Measurements from ENCODE around the gene GALNT14. TPM values are rescaled to one million over a fixed set of nuclear protein-coding genes. Genes with fewer than 3 reads are reported as not detected.

Gene GALNT14
- total and polyA plus RNA-seq, 5 donors from 2014 or later, result not detected

GRCh38 chr2:30947686-30948085 is 190.6 kb downstream of the GALNT14 start:
- DNase-seq (no peak), ATAC-seq (ENCODE audit: low read depth in 2 of 2) (no peak)
- Histone ChIP-seq H3K4me3 (ENCODE audit: low read depth, low read length) (no peak overlapping the region), H3K9me3 (ENCODE audit: control insufficient read depth in 2 of 2, low read length in 2 of 2) (no peaks in the 10 kb centered on the region), H3K27ac (ENCODE audit: insufficient read depth, low read length, poor library complexity, severe bottlenecking) (no peak overlapping the region), H3K4me1 (ENCODE audit: control insufficient read depth, insufficient read depth, low read length, poor library complexity, severe bottlenecking) (no peaks in the 10 kb centered on the region), H3K27me3 (ENCODE audit: control insufficient read depth, insufficient read depth, low read length) (no peaks in the 10 kb centered on the region), H3K36me3 (ENCODE audit: control insufficient read depth, insufficient read depth, low read length) (no peaks in the 10 kb centered on the region)
- Mint-ChIP-seq H3K4me3 (no peak overlapping the region), H3K9me3 (peaks cover 0 to 1% (median 0%) of the 10 kb centered on the region in 7 donors), H3K27ac (no peak overlapping the region), H3K4me1 (no peaks in the 10 kb centered on the region), H3K36me3 (no peaks in the 10 kb centered on the region), H3K27me3 (no peaks in the 10 kb centered on the region)

- H3K36me3 Mint-ChIP-seq, result no peaks in the 10 kb centered on the region
- Histone ChIP-seq H3K4me1 (ENCODE audit: control insufficient read depth, insufficient read depth, low read length, poor library complexity, severe bottlenecking) (no peaks in the 10 kb centered on the region), H3K9me3 (ENCODE audit: control insufficient read depth in 2 of 2, low read length in 2 of 2) (no peaks in the 10 kb centered on the region), H3K4me3 (ENCODE audit: low read depth, low read length) (no peak overlapping the region), H3K27me3 (ENCODE audit: control insufficient read depth, insufficient read depth, low read length) (no peaks in the 10 kb centered on the region), H3K36me3 (ENCODE audit: control insufficient read depth, insufficient read depth, low read length) (no peaks in the 10 kb centered on the region), H3K27ac (ENCODE audit: insufficient read depth, low read length, poor library complexity, severe bottlenecking) (no peak overlapping the region)
- no peak overlapping the region for H3K4me3 Mint-ChIP-seq
- no peaks in the 10 kb centered on the region for H3K9me3 Mint-ChIP-seq
- peaks cover 4% of the 10 kb centered on the region for H3K27me3 Mint-ChIP-seq
- H3K27ac Mint-ChIP-seq, result no peak overlapping the region
- ATAC-seq (ENCODE audit: low read depth in 2 of 2) (no peak), DNase-seq (no peak)
- H3K4me1 Mint-ChIP-seq, result no peaks in the 10 kb centered on the region
Measured at GRCh38 chr2:30942419-30942818, 195.8 kb downstream of the GALNT14 start.

- H3K9me3 Mint-ChIP-seq, result no peaks in the 10 kb centered on the region
- DNase-seq, result no peak
Measured at GRCh38 chr2:30940839-30941238, 197.4 kb downstream of the GALNT14 start.

GRCh38 chr2:30939364-30939763 is 198.9 kb downstream of the GALNT14 start:
- Mint-ChIP-seq H3K27me3 (peaks cover 4% of the 10 kb centered on the region), H3K4me3 (no peak overlapping the region), H3K27ac (no peak overlapping the region), H3K9me3 (no peaks in the 10 kb centered on the region), H3K36me3 (no peaks in the 10 kb centered on the region), H3K4me1 (no peaks in the 10 kb centered on the region)
- DNase-seq, result no peak
- no peak for ATAC-seq (ENCODE audit: low read depth in 2 of 2)
- Histone ChIP-seq H3K9me3 (ENCODE audit: control insufficient read depth in 2 of 2, low read length in 2 of 2) (no peaks in the 10 kb centered on the region), H3K36me3 (ENCODE audit: control insufficient read depth, insufficient read depth, low read length) (no peaks in the 10 kb centered on the region), H3K27me3 (ENCODE audit: control insufficient read depth, insufficient read depth, low read length) (no peaks in the 10 kb centered on the region), H3K27ac (ENCODE audit: insufficient read depth, low read length, poor library complexity, severe bottlenecking) (no peak overlapping the region), H3K4me3 (ENCODE audit: low read depth, low read length) (no peak overlapping the region), H3K4me1 (ENCODE audit: control insufficient read depth, insufficient read depth, low read length, poor library complexity, severe bottlenecking) (no peaks in the 10 kb centered on the region)

More at GRCh38 chr2:30940839-30941238, 197.4 kb downstream of the GALNT14 start:
- no peaks in the 10 kb centered on the region for H3K36me3 Mint-ChIP-seq
- Histone ChIP-seq H3K27me3 (ENCODE audit: control insufficient read depth, insufficient read depth, low read length) (no peaks in the 10 kb centered on the region), H3K4me1 (ENCODE audit: control insufficient read depth, insufficient read depth, low read length, poor library complexity, severe bottlenecking) (no peaks in the 10 kb centered on the region), H3K9me3 (ENCODE audit: control insufficient read depth in 2 of 2, low read length in 2 of 2) (no peaks in the 10 kb centered on the region), H3K36me3 (ENCODE audit: control insufficient read depth, insufficient read depth, low read length) (no peaks in the 10 kb centered on the region), H3K4me3 (ENCODE audit: low read depth, low read length) (no peak overlapping the region), H3K27ac (ENCODE audit: insufficient read depth, low read length, poor library complexity, severe bottlenecking) (no peak overlapping the region)
- no peak overlapping the region for H3K27ac Mint-ChIP-seq
- H3K27me3 Mint-ChIP-seq, result peaks cover 4% of the 10 kb centered on the region
- H3K4me3 Mint-ChIP-seq, result no peak overlapping the region
- no peak for ATAC-seq (ENCODE audit: low read depth in 2 of 2)
- no peaks in the 10 kb centered on the region for H3K4me1 Mint-ChIP-seq

- Mint-ChIP-seq H3K9me3 (no peaks in the 10 kb centered on the region), H3K4me3 (no peak overlapping the region), H3K27ac (peak overlapping the region in 1 of 3 donors; percentile 17), H3K36me3 (no peaks in the 10 kb centered on the region), H3K4me1 (no peaks in the 10 kb centered on the region), H3K27me3 (peaks cover 4% of the 10 kb centered on the region)
- Histone ChIP-seq H3K27ac (ENCODE audit: insufficient read depth, low read length, poor library complexity, severe bottlenecking) (no peak overlapping the region), H3K4me1 (ENCODE audit: control insufficient read depth, insufficient read depth, low read length, poor library complexity, severe bottlenecking) (no peaks in the 10 kb centered on the region), H3K27me3 (ENCODE audit: control insufficient read depth, insufficient read depth, low read length) (no peaks in the 10 kb centered on the region), H3K36me3 (ENCODE audit: control insufficient read depth, insufficient read depth, low read length) (no peaks in the 10 kb centered on the region), H3K9me3 (ENCODE audit: control insufficient read depth in 2 of 2, low read length in 2 of 2) (no peaks in the 10 kb centered on the region), H3K4me3 (ENCODE audit: low read depth, low read length) (no peak overlapping the region)
- ATAC-seq (ENCODE audit: low read depth in 2 of 2), result no peak
- no peak for DNase-seq
Measured at GRCh38 chr2:30938196-30938595, 200.0 kb downstream of the GALNT14 start.

GRCh38 chr2:30936977-30937376 is 201.3 kb downstream of the GALNT14 start:
- H3K27me3 ChIP-seq (ENCODE audit: control insufficient read depth, insufficient read depth, low read length), result no peaks in the 10 kb centered on the region
- H3K4me1 ChIP-seq (ENCODE audit: control insufficient read depth, insufficient read depth, low read length, poor library complexity, severe bottlenecking), result no peaks in the 10 kb centered on the region
- no peaks in the 10 kb centered on the region for H3K9me3 ChIP-seq (ENCODE audit: control insufficient read depth in 2 of 2, low read length in 2 of 2)
- Mint-ChIP-seq H3K36me3 (no peaks in the 10 kb centered on the region), H3K4me3 (no peak overlapping the region), H3K27ac (no peak overlapping the region), H3K27me3 (peaks cover 4% of the 10 kb centered on the region), H3K9me3 (no peaks in the 10 kb centered on the region), H3K4me1 (no peaks in the 10 kb centered on the region)
- no peak overlapping the region for H3K27ac ChIP-seq (ENCODE audit: insufficient read depth, low read length, poor library complexity, severe bottlenecking)
- DNase-seq (no peak), ATAC-seq (ENCODE audit: low read depth in 2 of 2) (no peak)
- no peaks in the 10 kb centered on the region for H3K36me3 ChIP-seq (ENCODE audit: control insufficient read depth, insufficient read depth, low read length)
- no peak overlapping the region for H3K4me3 ChIP-seq (ENCODE audit: low read depth, low read length)

GRCh38 chr2:30935795-30936194 is 202.4 kb downstream of the GALNT14 start:
- H3K9me3 Mint-ChIP-seq, result no peaks in the 10 kb centered on the region
- ATAC-seq (ENCODE audit: low read depth in 2 of 2), result no peak
- no peaks in the 10 kb centered on the region for H3K9me3 ChIP-seq (ENCODE audit: control insufficient read depth in 2 of 2, low read length in 2 of 2)
- H3K27ac Mint-ChIP-seq, result no peak overlapping the region
- no peak overlapping the region for H3K4me3 Mint-ChIP-seq
- H3K4me1 Mint-ChIP-seq, result no peaks in the 10 kb centered on the region
- no peak overlapping the region for H3K4me3 ChIP-seq (ENCODE audit: low read depth, low read length)
- H3K36me3 ChIP-seq (ENCODE audit: control insufficient read depth, insufficient read depth, low read length), result no peaks in the 10 kb centered on the region
- no peaks in the 10 kb centered on the region for H3K36me3 Mint-ChIP-seq
- H3K27me3 ChIP-seq (ENCODE audit: control insufficient read depth, insufficient read depth, low read length), result no peaks in the 10 kb centered on the region
- no peak for DNase-seq
- no peak overlapping the region for H3K27ac ChIP-seq (ENCODE audit: insufficient read depth, low read length, poor library complexity, severe bottlenecking)
- no peaks in the 10 kb centered on the region for H3K4me1 ChIP-seq (ENCODE audit: control insufficient read depth, insufficient read depth, low read length, poor library complexity, severe bottlenecking)
- peaks cover 4% of the 10 kb centered on the region for H3K27me3 Mint-ChIP-seq

- Histone ChIP-seq H3K27me3 (ENCODE audit: control insufficient read depth, insufficient read depth, low read length) (no peaks in the 10 kb centered on the region), H3K4me1 (ENCODE audit: control insufficient read depth, insufficient read depth, low read length, poor library complexity, severe bottlenecking) (no peaks in the 10 kb centered on the region), H3K36me3 (ENCODE audit: control insufficient read depth, insufficient read depth, low read length) (no peaks in the 10 kb centered on the region), H3K9me3 (ENCODE audit: control insufficient read depth in 2 of 2, low read length in 2 of 2) (no peaks in the 10 kb centered on the region), H3K27ac (ENCODE audit: insufficient read depth, low read length, poor library complexity, severe bottlenecking) (no peak overlapping the region), H3K4me3 (ENCODE audit: low read depth, low read length) (no peak overlapping the region)
- Mint-ChIP-seq H3K27me3 (peaks cover 2% of the 10 kb centered on the region), H3K9me3 (no peaks in the 10 kb centered on the region), H3K4me1 (no peaks in the 10 kb centered on the region), H3K4me3 (no peak overlapping the region), H3K36me3 (no peaks in the 10 kb centered on the region), H3K27ac (no peak overlapping the region)
- ATAC-seq (ENCODE audit: low read depth in 2 of 2), result no peak
- no peak for DNase-seq
Measured at GRCh38 chr2:30934066-30934465, 204.2 kb downstream of the GALNT14 start.
